NCI-H2107 (cell line): ENCODE results near the gene IZUMO2.

Experiments
- DNase-seq: peaks from one replicate; lab custom pipeline; 2025; lab: John Stamatoyannopoulos, UW

Gene IZUMO2

GRCh38 chr19:50162988-50163387 is at the start of gene IZUMO2:
TSS of gene IZUMO2 (minus strand) at chr19:50163281. CDS start at chr19:50163194, 87 bp downstream.
- no peak for DNase-seq

- DNase-seq: no peak
Observed at GRCh38 chr19:50210425-50210824, 47.3 kb upstream of the IZUMO2 start.

- DNase-seq: no peak
Observed at GRCh38 chr19:50209131-50209530, 46.0 kb upstream of the IZUMO2 start.

GRCh38 chr19:50207730-50208129 is 44.6 kb upstream of the IZUMO2 start:
- DNase-seq: no peak

- DNase-seq: no peak
Observed at GRCh38 chr19:50206191-50206590, 43.1 kb upstream of the IZUMO2 start.

- no peak for DNase-seq
Observed at GRCh38 chr19:50205681-50206138, 42.6 kb upstream of the IZUMO2 start.

- peak; percentile 67 for DNase-seq
Observed at GRCh38 chr19:50204811-50205675, 42.0 kb upstream of the IZUMO2 start.

GRCh38 chr19:50204081-50204428 is 41.0 kb upstream of the IZUMO2 start:
- DNase-seq: no peak

- peak; percentile 58 for DNase-seq
Observed at GRCh38 chr19:50203281-50204080, 40.4 kb upstream of the IZUMO2 start, which contains the start of gene MYH14. TSS of gene MYH14 (plus strand) at chr19:50203622. CDS start at chr19:50210366, 6,744 bp downstream.

GRCh38 chr19:50202962-50203280 is 39.8 kb upstream of the IZUMO2 start:
- no peak for DNase-seq

GRCh38 chr19:50202386-50202785 is 39.3 kb upstream of the IZUMO2 start:
- no peak for DNase-seq

- DNase-seq: no peak
Observed at GRCh38 chr19:50199259-50199555, 36.1 kb upstream of the IZUMO2 start.

GRCh38 chr19:50198431-50199258 is 35.6 kb upstream of the IZUMO2 start:
- no peak for DNase-seq

- DNase-seq: no peak
Observed at GRCh38 chr19:50197348-50197747, 34.3 kb upstream of the IZUMO2 start.

GRCh38 chr19:50196322-50196932 is 33.3 kb upstream of the IZUMO2 start:
- DNase-seq: no peak

GRCh38 chr19:50195224-50195623 is 32.1 kb upstream of the IZUMO2 start:
- no peak for DNase-seq

- DNase-seq: no peak
Observed at GRCh38 chr19:50192463-50193211, 29.6 kb upstream of the IZUMO2 start.

- no peak for DNase-seq
Observed at GRCh38 chr19:50191216-50191615, 28.1 kb upstream of the IZUMO2 start.

- DNase-seq: no peak
Observed at GRCh38 chr19:50190439-50190891, 27.4 kb upstream of the IZUMO2 start.

GRCh38 chr19:50189331-50189730 is 26.2 kb upstream of the IZUMO2 start:
- no peak for DNase-seq

- DNase-seq: no peak
Observed at GRCh38 chr19:50187937-50188336, 24.9 kb upstream of the IZUMO2 start.
